Fibroblast of gingiva (primary cell): ENCODE results near the gene PIH1D1.

Experiments
- DNase-seq: peaks from one replicate; pipeline ENCODE4 v3.0.0-alpha.2; 2011; ENCODE audit warnings: low read depth

PIH1D1 gene

DNA sequence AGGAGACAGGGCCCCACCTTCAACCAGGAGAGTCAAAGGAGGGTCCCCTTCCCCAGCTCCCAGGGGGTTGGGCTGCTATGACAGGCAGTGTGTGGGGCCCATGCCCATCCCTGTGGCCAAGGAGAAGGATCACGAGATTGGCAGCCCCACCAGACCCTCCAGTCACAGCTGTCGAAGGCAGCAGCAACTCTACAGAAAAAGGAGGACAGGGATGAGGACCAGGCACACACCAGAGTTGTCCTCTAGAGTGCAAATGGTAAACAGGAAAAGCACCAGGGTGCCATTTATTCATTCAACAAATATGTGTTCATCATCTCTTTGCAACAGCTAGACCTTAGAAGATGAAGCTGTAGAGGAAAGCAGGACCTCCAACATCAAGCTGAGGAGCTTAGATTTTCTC, 32.4 kb downstream of the PIH1D1 start:
- DNase-seq, result no peak

DNA sequence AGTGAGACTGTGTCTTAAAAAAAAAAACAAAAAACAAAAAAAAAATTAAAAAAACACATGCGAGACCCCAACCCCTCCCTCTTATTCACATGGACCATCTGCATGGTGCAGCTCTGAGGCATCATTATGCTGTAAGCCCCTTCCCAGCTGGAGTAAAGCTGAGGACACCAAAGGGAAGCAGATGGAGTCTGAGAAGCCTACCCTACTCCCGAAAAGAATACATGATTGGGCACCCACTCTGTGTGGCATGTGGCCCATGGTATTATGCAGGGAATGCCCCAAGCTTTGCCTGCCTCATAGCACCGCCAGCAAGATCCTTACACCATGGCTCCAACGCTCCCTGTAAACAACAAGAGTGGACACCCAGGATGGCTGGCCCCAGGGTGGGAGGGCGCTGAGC, 33.1 kb downstream of the PIH1D1 start:
- DNase-seq, result no peak

DNA sequence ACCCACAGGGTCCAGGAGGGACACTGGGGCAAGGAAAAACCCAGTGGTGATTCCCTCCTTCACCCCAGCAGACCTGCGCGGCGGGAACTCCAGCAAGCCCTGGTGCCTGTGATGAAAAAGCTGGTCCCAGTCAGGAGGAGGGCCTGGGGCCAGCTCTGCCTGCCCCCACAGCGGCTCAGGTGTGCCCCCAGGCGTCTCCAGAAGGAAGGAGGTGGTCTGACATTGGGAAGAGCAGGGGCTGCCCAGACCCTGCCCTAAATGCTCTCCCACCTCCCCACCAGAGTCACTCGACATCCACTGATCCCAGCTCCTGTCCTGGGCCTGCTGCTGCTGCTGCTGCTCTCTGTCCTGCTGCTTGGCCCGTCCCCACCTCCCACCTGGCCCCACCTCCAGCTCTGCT, 34.5 kb downstream of the PIH1D1 start:
- DNase-seq, result no peak

DNA sequence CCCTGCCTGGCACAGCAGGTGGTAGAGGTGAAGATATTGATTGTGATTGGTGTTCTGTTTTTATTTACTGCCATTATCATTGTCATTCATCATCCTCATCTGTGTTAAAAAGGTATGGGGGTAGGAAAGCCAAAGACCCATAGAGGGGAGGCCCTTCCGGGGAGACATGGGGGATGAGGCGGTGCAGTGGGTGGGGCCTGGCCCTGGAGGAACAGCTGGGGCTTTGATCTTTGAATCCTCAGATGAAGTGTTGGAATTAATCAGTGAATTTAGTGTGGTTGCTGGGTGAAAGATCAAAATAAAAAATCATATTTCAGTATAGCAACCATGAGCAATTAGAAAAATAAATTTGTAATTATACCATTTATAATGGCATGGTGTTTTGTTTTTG, 35.8 kb downstream of the PIH1D1 start:
- DNase-seq, result no peak

DNA sequence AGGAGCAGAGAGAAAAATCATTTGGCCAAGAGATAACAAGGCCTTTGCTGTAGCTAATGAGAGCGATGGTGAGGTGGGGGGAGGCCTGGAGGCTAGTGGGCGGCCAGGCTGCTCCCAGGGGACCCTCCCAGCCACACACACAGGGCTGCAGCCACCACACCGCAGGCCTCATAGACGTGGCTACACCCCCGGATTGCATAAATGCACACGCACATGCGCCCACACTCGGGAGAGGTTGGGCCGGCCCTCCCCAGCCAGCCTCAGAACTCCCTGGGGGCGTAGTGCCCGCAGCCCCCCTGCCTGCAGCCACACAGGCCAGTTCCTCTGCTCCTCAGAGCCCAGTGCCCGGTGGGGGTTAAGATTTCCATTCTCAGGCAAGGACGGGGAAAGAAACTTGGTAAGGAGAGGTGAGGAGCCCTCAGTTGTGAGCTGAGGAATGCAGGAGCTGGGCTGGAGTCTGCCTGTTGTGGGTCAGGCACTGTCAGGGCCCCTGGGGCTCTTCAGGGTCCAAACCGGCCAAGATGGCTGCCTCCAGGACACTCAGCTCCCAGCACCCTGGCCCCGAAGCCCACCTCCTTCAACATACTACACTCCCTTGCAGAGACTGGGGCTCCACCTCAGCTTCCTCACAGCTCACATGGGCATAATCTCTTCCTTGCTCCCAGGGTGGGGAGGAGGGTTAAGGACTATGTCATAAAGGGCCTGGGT, 36.4 kb downstream of the PIH1D1 start:
- peak; percentile 9 for DNase-seq

DNA sequence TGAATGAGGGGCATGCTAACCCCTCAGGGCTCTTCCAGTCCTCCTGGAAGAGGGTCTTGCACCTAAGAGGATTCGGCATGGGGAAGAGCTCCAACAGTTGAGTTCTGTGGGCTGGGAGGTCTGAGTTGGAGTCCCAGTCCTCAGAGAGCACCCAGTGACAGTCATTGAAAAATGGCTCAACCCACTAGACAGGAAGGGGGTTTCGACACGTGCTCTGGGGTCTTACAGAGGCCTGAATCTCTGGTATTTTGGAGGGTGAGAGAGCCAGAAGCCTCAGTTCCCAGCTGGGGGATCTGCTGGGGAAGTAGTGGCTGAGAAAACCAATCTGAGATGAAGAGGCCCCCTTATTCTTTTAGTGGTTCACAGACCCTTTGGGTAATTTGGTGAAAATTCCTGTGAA, 37.4 kb downstream of the PIH1D1 start:
- DNase-seq, result no peak

DNA sequence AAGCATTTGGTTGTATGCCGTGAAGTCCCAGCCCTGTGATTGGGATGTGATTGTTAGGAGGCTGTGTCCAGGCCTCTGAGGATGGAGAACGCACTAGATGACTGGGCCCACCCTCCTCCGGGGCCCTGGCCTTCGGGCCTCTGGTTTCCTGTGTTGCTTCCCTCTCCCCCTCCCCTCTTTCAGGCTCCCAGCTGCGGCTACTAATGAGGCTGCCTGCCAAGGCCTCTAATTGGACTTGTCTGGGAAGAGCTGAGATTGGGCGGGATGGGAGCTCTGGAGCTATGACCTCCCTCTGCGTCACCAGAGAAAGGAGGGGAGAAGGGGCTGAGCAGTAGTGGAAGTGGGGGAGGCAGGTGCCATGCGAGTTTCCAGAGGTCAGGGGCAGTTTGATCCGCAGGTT, 38.3 kb downstream of the PIH1D1 start:
- DNase-seq, result no peak

DNA sequence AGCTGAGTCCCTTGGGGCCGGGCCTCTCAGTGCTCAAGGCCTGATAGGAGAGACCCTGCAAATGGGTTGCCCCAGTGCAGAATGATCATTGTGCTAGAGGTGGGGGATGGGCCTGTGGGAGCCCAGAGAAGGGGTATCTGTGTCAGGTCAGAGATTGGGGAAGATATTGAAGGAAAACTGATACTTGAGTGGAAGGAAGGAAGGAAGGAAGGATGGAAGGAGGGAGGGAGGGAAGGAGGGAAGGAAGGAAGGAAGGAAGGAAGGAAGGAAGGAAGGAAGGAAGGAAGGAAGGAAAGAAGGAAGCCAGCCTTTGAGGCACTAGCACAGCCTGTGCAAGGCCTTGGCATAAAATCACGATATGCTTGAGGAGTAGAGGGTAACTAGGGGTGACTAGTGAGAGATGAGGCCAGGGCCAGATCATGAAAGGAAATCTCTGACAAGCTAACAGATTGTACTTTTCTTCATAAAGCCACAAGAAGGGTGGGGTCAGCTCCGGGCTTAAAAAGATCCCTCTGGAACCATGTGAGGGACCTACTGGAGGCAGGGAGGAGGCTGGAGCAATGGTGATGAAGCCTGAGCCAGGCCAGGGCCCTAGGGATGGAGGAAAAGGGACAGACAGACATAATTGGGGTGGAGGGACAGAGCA, 39.8 kb downstream of the PIH1D1 start:
- DNase-seq, result no peak

DNA sequence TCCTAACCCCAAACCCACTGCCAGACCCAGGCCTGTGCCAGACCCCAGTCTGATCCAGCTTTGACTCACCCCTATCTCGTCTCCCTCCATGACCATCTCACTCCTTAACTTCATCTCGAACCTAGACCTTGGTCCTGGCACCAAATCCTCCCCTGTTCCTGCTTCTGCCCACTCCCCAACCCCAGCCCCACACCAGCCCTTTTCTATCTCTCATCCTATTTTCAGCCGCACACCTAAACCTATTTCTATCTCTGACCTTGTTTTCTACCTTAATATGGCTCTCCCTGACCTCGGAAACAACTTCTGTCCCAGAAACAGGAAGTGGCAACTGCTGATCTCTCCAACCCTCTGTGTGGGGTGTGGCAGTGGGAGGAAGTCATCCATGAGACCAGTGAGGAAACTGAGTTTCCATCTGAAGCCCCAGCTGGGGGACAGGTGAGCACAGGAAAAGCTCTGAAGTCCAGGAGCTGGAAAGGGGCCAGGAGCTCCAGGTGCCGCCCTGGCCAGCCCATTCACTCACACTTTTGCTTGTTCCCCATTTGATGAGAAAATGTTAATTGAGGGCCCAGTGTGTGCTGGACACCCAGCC, 42.1 kb downstream of the PIH1D1 start:
- no peak for DNase-seq

DNA sequence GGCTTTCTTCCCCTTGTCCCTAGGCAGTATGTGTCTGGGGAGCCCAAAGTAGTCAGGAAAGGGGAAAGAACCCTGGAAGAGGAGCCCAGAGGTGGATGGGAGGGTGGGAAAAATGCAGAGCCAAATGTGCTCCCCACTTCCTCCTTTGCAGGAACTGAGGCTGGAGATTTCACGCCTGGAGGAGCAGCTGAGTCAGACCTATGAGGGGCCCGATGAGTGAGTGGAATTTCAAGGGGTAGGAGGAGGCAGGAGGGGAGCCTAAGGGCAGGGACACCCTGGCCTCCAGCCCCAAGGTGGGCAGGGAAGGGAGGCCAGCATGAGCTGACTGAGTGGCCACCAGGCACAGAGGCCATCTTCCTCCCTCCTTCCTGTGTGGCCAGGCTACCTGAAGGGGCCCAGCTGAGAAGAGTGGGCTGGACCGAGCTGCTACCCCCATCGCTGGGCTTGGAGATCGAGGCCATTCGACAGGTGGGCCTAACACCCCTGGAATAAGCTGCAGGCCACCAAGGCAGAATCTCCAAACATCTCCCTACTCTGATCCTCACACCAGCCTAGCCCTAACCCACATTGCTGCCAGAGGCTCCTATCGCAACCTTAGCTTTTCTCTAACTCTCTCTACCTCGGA, 42.7 kb downstream of the PIH1D1 start:
- DNase-seq, result no peak

DNA sequence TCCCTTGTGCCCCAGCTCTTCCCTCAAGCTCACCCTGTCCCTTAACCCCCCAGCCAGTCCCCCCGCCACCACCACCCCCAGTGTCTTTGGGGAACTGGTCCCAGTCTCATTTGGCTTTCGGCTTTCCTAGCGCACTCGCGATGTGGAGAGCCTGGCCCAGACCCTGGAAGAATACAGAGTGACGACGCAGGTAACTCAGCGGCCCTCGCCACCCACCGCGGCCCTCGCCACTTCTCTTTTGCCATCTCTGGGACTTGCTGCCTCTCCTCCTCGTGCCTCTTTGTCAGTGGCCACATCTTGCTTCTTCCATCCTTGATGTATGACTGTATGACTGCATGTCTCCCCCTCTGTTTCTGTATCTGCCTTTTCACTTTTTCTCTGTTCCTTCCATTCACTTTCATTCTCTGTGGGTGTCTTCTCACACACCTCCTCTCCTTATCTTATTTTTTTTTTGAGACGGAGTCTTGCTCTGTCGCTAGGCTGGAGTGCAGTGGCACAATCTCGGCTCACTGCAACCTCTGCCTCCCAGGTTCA, 44.1 kb downstream of the PIH1D1 start:
- DNase-seq, result no peak

DNA sequence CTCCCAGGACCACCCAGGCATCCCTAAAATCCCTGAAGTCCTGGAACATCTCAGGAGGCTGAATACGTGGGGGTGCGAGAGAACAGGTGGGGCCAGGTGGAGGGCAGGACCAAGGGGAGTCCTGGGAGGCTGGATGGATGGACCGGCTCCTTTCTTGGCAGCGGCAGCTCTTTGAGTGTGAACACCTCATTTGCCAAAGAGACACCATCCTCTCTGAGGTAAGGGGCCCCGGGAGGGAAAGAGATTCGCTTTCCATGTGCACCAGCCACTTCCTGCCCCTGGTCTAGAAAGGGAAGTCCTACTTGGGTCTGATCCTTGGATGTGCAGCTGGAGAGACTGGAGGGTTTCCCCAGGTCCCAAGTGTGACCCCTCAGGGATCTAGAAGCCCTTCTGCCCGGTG, 44.5 kb downstream of the PIH1D1 start:
- DNase-seq, result no peak

DNA sequence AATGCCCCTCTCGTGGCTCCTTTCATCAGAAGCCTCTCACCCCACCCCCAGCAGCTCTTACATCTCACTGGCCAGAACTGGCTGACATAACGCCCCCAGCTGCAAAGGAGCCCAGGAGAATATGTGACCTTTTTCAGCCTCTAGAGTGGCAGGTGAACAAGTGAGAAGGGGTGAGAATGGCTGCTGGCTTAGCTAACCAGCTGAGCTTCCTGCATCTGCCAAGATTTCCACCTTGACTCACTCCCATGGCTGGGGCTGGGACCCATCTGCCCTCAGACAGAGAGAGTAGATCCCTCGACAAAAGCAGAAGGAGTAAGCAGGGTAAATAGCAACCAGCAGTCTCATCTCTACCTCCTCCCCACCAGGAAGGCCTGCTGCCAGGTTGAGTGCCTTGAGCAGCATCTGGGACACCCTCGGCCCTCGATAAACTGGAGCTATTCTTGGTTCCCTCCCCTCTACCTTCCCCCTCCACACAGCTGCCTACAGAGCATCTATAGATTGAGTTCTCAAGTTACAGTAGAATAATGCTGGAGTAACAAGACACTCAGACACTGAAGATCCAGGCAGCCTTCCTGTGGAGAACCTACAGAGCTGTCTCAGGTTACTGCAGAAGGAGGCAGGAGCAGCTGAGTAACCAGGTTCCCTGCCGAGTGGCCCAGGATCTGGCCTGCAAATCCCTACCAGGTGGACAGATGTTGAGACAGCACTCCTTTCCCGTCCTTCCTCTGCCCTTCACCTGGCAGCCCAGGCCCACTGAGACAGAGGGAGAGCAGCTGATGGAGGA, 48.0 kb downstream of the PIH1D1 start:
- no peak for DNase-seq

DNA sequence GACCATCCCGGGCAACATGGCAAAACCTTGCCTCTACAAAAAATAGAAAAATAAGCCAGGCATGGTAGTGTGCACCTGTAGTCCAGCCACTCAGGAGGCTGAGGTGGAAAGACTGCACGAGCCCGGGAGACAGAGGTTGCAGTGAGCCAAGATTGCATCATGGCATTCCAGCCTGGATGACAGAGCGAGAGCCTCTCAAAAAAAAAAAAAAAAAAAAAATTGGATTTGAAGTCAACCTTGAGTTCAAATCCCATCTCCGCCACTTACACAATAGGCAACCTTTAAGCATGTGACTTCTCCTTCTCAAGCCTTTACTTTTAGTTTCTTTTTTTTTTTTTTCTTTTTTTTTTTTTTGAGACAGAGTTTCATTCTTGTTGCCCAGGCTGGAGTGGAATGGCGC, 51.6 kb downstream of the PIH1D1 start:
- no peak for DNase-seq

DNA sequence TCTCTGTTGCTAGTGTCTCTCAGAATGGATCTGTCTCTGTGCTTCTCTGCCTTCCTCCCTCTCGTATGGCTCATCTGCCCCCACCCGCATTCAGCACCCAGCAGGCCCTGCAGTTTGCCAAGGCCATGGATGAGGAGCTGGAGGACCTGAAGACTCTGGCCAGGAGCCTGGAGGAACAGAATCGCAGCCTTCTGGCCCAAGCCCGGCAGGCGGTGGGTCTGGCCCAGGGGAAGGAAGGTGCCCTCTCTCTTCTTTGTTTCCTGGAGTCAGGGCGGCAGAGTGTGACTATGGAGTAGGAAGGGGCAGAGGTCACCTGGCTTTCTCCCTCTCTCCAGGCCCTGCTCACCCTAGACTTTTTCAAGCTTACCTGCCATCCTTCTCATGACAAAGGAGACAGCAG, 52.7 kb downstream of the PIH1D1 start:
- DNase-seq, result no peak

DNA sequence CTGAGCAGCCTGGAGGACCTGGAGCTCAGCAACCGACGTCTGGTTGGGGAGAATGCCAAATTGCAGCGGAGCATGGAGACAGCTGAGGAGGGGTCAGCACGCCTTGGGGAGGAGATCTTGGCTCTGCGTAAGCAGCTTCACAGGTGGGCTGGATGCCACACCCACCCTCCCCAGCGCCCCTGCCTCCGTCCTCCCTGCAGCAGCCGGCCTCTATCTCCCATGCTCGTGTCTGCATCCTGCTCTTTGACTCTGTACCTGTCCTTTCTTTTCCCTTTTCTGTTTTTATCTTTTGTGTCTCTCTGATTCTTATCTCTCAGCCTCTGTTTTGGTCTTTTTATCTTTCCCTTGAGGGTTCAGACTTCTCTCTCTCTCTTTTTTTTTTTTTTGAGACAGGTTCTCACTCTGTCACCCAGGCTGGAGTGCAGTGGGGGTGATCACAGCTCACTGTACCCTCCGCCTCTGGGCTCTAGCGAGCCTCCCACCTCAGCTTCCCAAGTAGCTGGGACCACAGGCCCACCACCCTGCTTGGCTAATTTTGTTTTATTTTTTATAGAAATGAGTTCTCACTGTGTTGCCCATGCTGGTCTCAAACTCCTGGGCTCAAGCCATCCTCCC, 53.5 kb downstream of the PIH1D1 start:
- no peak for DNase-seq

DNA sequence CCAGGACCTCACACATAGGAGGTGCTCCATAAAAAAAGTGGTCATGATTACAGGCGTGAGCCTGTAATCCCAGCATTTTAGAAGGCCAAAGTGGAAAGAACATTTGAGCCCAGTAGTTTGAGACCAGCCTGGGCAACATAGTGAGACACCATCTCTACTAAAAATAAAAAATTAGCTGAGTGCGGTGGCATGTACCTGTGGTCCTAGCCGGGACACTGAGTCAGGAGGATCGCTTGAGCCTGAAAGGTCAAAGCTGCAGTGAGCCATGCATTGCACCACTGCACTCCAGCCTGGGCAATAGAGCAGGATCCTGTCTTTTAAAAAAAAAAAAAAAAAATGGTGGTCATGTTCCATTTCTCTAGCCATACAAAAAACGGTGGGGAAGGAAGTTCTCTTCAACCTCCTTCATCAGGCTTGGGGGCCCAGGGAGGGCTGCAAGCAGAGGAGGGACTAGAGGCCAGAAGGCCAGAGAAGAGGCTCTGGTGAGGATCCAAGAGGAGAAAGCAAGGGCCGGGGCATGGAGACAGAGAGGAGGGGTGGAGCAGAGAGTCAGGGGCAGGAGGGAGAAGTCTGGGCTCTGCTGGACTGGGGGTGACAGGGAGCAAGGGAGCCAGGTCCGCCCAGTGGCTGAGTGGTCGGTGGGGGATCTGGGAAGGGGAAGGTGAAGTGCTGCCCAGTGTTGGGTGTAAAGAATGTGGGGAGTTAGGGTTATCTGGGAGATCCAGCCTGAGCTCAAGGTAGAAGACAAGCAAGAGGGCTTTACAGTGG, 54.7 kb downstream of the PIH1D1 start:
- DNase-seq, result no peak
